ENCODE data around the gene MYO3A.

MYO3A gene, protein sequence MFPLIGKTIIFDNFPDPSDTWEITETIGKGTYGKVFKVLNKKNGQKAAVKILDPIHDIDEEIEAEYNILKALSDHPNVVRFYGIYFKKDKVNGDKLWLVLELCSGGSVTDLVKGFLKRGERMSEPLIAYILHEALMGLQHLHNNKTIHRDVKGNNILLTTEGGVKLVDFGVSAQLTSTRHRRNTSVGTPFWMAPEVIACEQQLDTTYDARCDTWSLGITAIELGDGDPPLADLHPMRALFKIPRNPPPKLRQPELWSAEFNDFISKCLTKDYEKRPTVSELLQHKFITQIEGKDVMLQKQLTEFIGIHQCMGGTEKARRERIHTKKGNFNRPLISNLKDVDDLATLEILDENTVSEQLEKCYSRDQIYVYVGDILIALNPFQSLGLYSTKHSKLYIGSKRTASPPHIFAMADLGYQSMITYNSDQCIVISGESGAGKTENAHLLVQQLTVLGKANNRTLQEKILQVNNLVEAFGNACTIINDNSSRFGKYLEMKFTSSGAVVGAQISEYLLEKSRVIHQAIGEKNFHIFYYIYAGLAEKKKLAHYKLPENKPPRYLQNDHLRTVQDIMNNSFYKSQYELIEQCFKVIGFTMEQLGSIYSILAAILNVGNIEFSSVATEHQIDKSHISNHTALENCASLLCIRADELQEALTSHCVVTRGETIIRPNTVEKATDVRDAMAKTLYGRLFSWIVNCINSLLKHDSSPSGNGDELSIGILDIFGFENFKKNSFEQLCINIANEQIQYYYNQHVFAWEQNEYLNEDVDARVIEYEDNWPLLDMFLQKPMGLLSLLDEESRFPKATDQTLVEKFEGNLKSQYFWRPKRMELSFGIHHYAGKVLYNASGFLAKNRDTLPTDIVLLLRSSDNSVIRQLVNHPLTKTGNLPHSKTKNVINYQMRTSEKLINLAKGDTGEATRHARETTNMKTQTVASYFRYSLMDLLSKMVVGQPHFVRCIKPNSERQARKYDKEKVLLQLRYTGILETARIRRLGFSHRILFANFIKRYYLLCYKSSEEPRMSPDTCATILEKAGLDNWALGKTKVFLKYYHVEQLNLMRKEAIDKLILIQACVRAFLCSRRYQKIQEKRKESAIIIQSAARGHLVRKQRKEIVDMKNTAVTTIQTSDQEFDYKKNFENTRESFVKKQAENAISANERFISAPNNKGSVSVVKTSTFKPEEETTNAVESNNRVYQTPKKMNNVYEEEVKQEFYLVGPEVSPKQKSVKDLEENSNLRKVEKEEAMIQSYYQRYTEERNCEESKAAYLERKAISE (N-terminal part only)

DNA sequence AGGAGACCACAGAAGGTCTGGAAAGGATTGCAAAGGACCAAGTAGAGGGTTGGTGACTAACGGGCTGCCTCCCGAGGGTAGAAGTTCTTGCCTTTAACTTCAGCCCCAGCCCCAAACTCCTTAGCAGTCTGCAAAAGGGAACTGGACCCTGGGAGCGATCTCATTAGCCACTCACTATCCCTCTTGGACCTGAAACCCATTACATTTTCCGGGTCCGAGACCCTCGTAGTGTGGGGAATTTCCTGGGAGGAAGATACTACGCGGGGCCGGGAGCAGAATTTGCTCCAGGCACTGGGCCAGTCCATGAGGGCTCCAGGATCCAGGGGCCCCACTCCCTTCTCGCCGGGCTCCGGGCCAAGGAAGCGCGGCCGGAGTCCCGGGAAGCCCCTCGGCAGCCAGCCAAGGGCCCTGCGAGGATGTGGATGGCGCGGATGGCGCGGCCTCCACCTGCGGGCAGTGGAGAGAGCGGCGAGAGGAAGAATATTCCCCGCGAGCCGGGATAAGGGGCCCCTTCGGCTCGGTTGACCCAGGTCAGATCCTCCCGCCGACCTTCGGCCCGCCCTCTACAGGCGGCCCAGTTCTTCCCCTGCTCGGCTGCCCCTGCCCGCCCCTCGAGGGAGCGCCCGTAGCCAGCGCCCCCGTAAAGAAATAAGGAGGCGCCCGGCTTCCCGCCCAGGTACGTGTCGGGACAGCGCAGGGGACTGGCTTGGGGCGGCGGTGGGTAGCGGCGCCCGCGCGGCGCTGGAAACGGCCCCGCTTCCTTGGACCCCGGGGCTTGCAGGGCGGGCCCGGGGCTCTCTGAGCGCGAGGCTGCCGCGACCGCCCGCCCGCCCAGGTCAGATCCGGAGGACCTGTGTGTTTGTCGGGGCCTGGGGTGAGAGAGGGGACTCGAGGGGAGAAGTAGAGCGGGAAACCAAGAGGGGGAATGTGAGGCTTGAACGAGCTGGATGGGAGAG lies at the start of gene MYO3A:
Gene MYO3A, plus strand, starts transcription at position 577 of the 956 bp plus-strand sequence. CDS start 17,882 bp downstream, outside the sequence.
- no peak for DNase-seq

GRCh38 chr10:25888627-25889026 lies 45.4 kb upstream of the MYO3A start:
- DNase-seq, result no peak

- no peak for DNase-seq
Measured at GRCh38 chr10:25890995-25891394, 43.0 kb upstream of the MYO3A start.

DNA sequence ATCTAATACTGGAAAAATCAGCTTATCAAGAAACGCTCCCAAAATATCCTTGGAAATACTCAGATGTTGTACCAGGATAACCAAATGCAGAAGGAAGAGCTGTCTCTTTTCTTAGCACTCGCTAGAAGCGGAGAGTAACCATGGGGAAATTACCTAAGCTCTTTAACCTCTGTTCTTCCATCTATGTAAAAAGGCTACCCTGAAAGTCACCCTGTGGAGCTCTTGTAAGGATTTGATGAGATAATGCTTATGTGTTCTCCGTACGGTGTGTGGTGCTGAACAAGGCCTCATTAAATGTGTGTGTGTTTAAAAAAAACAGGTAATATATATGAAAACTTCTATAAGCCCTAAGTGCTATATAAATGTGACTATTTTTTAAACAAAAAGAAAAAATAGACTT lies 38.2 kb upstream of the MYO3A start:
- no peak for DNase-seq

GRCh38 chr10:25896421-25896820 lies 37.6 kb upstream of the MYO3A start:
- no peak for DNase-seq

GRCh38 chr10:25899304-25899703 lies 34.7 kb upstream of the MYO3A start:
- DNase-seq, result no peak

GRCh38 chr10:25901199-25901598 lies 32.8 kb upstream of the MYO3A start:
- no peak for DNase-seq

GRCh38 chr10:25902002-25902401 lies 32.0 kb upstream of the MYO3A start:
- no peak for DNase-seq

DNA sequence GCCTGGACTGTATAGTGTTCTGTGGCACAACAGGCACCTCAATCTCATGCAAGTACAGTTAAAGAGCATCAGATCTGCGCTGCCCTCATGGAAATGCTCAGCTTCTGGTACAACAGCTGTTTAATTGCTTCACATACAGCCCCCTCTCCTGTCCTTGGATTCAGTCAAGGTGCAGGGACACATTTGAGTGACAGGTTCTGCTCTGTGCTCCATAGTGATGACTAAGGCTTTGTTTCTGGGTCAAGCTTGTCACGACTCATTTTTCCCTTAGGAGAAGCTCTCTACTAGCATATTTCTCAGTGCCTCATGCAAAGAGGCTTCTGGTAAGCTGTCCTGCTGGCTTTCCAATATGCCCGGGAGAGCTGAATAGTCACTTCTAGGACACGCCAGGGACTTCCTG lies 26.8 kb upstream of the MYO3A start:
- DNase-seq, result no peak

DNA sequence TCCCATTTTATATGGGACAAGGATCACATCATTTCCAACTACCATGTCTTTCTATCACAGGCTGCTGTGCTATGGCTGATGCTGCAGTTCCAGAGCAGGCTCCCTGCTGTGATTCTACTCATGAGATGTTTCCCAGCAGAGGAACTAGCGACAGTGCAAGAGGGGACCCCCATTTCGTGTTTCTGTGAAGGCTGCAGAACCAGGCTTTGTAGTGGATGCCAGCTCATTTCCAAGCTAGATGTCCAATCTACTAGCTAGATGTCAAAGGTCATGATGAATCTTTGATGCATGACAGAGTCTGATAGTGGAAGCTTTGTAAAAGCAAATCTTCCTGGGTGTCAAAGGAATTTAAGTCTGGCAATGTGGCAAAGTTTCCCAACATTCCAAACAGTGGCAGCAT lies 21.2 kb upstream of the MYO3A start:
- DNase-seq, result no peak

- no peak for DNase-seq
Measured at GRCh38 chr10:25914776-25915175, 19.3 kb upstream of the MYO3A start.

DNA sequence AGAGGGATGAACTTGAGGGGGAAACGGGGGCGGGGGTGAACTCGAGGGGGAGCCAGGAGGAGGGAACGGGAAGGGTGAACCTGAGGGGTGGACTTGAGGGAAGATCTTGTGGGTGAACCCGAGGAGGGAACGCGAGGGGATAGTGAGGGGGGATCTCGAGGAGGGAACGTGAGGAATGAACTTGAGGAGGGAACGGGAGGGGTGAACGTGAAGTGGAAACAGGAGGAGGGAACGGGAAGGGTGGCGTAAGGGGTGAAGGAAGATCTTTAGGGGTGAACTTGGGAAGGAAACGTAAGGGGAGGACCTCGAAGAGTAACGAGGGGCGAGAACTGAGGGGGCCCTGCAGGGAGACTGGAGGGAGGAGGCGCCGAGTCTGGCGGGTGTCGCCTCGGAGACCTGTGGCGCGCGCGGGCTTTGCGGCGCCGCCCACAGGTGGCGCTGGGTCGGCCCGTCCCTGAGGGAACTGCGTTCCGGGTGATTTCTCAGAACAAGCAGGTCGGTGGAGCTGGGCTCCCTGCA lies 651 bp downstream of the MYO3A start:
- no peak for DNase-seq

DNA sequence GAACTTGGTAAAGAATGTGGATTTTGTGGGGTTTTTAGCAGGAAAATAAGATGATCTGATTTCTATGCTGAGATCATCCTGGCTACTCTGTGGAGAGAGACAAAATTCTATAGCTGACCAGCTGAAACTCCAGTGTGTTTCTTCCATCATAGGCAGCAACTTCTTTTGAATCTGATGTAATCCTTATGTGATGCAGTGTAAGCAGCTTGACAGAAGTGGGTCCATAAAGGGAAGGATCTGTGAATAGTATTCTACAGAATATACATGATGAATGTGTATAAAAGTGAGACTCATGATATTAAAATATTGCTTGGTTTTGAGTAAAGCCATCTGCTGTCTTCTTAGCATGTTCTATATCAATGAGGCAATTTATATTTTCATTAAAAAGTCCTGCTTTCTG lies 4.4 kb downstream of the MYO3A start:
- DNase-seq, result no peak

DNA sequence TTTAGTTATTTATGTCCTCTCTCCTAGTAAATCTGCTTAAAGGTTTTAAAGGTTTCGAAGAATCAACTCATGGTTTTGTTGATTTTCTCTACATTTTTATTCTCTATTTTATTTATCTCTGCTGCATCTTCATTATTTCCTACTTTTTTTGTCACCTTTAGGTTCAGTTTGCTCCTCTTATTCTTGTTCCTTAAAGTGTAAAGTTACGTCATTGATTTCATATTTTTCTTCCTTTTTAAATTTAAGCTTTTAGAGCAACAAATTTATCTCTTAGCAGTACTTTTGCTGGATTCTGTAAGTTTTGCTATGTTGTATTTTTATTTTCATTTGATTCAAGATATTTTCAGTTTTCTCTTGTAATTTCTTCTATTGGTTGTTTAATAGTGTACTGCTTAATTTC lies 10.7 kb downstream of the MYO3A start:
- DNase-seq, result no peak

DNA sequence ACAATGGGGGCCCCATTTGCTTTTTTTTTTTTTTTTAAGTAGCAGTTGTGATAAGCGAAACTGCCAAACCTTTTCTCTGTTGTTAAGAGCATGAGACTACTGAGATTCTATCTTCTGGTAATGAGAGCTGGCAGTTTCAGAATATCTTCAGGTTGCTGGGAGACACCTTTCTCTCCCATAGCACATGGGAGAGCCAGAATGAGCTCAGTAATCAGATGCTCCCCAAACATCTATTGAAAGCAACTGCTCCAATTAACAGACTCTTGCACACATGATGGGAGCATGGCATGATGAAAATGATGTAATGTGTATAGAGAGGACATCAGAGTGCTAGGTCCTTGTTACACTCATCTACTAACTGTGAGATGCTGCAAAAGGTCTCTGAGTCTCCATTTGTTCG lies 18.8 kb downstream of the MYO3A start:
- no peak for DNase-seq

DNA sequence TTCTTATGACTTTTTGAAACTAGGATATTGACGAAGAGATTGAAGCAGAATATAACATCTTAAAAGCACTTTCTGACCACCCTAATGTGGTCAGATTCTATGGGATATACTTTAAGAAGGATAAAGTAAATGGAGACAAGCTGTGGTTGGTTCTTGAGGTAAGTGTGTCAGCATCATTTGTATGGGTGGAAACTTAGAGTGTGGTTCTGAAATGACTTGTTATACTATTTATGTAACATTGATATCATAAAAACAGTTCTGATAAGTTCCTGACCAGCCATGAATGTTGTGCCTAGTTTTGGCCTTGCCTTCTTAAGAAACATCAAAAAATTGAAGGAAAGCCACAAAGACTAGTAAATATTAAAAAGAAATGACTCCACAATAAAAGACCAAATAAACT lies 20.8 kb downstream of the MYO3A start:
- DNase-seq, result no peak

DNA sequence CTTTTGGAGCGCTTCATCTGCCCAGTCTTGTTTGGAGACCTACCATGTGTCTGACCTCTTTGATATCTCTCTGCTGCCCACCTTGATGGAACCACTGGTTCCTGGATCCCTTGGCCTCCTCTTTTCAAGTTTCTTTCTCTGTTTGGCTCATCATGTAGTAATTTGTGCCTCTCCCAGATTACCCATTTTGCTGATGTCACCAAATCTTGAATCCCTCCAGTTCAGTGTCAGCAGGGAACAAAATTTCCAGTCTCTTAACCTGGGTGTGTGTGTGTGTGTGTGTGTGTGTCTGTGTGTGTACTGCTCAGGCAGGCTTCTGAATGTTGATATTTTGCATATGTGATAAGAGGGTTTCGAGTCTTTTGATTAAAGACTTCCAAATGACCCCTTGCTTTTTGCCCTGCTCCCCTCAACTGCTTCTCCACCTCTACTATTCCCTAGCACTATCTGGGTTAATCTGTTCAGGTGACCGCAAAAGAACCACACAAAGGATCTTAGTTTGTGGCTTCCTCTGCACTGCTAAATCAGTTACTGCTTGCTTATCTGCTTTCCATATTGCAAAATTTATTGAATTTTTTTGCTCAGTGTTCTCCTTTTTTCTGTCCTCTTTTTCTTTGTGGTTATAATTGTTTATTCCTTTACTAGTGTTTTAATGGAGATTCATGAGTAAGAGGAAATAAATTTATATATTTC lies 25.7 kb downstream of the MYO3A start:
- DNase-seq, result no peak

GRCh38 chr10:25965584-25965983 lies 31.6 kb downstream of the MYO3A start:
- no peak for DNase-seq

- no peak for DNase-seq
Measured at GRCh38 chr10:25966844-25967243, 32.8 kb downstream of the MYO3A start.

- DNase-seq, result no peak
Measured at GRCh38 chr10:25972631-25973030, 38.6 kb downstream of the MYO3A start.

GRCh38 chr10:25974897-25975459 lies 40.9 kb downstream of the MYO3A start:
- DNase-seq, result no peak
